ENCODE data around the gene ATR.

DNA sequence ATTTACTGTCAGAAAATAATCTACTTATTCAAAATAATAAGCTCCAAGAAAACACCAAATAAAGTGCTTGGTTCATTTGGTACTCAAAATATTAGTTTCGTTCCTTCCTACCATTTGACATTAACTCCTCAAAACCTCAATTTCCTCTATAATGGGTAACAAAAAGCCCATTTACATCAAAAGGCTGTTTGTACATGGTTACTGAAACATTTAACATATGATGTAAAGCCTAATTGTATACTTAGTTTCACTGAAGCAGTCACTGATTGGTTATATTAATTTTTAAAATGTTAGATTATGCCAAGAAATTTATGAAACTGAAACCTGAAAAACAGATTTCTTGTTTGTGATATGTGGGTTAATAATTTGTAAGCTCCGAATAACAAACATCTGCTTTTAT, 145.4 kb downstream of the ATR start:
- TF ChIP-seq, protein P1, sequence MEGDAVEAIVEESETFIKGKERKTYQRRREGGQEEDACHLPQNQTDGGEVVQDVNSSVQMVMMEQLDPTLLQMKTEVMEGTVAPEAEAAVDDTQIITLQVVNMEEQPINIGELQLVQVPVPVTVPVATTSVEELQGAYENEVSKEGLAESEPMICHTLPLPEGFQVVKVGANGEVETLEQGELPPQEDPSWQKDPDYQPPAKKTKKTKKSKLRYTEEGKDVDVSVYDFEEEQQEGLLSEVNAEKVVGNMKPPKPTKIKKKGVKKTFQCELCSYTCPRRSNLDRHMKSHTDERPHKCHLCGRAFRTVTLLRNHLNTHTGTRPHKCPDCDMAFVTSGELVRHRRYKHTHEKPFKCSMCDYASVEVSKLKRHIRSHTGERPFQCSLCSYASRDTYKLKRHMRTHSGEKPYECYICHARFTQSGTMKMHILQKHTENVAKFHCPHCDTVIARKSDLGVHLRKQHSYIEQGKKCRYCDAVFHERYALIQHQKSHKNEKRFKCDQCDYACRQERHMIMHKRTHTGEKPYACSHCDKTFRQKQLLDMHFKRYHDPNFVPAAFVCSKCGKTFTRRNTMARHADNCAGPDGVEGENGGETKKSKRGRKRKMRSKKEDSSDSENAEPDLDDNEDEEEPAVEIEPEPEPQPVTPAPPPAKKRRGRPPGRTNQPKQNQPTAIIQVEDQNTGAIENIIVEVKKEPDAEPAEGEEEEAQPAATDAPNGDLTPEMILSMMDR (conservative IDR thresholded peaks at IDR 0.05; ENCODE audit: low read depth, low read length) = no peak
- no peak for TF ChIP-seq EZH2 (IDR thresholded peaks at IDR 0.05; ENCODE audit: low read length, unreplicated experiment)
- no peak for TF ChIP-seq EZH2phosphoT487 (IDR thresholded peaks at IDR 0.05; ENCODE audit: borderline replicate concordance, low read length)
